GM12878 (cell line): Measurements from ENCODE around the gene ANKRD7.

Experiments used
- CTCF ChIP-seq, 3 experiments: IDR thresholded peaks in 2 of 3; conservative IDR thresholded peaks in 1 of 3; 2 replicates each; pipeline ENCODE4 v1.5.1; 2011; ENCODE audit warnings: low read depth in 3 of 3, low read length in 3 of 3, mild to moderate bottlenecking in 3 of 3, control low read depth in 2 of 3, moderate library complexity in 2 of 3, inconsistent platforms in 1 of 3, mixed read lengths in 1 of 3; ENCODE audit not compliant: control insufficient read depth in 2 of 3, insufficient read depth in 1 of 3; ENCODE audit errors: extremely low read depth in 1 of 3
- SP1 ChIP-seq: IDR thresholded peaks from one replicate; pipeline ENCODE4 v1.6.1; 2011; ENCODE audit warnings: low read depth, low read length
- YY1 ChIP-seq: IDR thresholded peaks from 2 replicates; pipeline ENCODE4 v1.6.1; 2011; ENCODE audit warnings: low read depth, mild to moderate bottlenecking, low read length

GRCh38 chr7:118233799-118234198 lies 9.3 kb downstream of the ANKRD7 start:
- TF ChIP-seq CTCF (IDR thresholded peaks at IDR 0.05 in 2 of 3, conservative IDR thresholded peaks at IDR 0.05 in 1 of 3; ENCODE audit: control insufficient read depth in 2 of 3, extremely low read depth in 1 of 3, insufficient read depth in 1 of 3, low read depth in 3 of 3, low read length in 3 of 3) (no peak), YY1 (no peak), SP1 (no peak)
